ENCODE data around the gene WNK2.
"Not testable (repeated sequence)": the region's sequence is repeated elsewhere in the genome, so short reads cannot be mapped to it uniquely, and the experiment has no call there.

Gene WNK2

GRCh38 chr9:93183663-93184431 is at the start of gene WNK2:
Gene WNK2, plus strand, starts transcription at chr9:93184139. Its CDS starts 791 bp downstream, at chr9:93184930.
- DNase-seq: no peak

GRCh38 chr9:93134740-93135444 is 49.0 kb upstream of the WNK2 start:
- no peak for DNase-seq

DNA sequence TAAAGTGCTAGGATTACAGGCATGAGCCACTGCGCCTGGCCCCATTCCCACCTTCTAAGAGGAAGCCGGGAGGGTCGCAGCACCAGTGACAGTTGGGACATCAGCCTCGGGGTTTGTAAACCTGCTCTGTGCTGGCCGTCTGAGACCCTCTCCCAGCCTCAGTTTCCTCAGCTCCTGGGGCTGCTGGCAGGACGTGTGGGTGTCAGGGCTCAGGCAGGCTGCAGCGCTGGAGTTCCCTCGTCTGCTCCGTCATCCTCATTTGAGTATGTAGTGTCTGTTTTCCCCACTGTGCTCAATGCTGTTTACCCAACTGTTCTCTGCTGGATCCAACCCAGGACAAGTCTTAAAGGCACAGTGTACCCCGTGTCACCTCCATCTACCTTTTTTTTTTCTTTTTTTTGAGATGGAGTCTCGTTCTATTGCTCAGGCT is 47.9 kb upstream of the WNK2 start:
- DNase-seq: peak; percentile 18

GRCh38 chr9:93137362-93137761 is 46.6 kb upstream of the WNK2 start:
- DNase-seq: no peak

DNA sequence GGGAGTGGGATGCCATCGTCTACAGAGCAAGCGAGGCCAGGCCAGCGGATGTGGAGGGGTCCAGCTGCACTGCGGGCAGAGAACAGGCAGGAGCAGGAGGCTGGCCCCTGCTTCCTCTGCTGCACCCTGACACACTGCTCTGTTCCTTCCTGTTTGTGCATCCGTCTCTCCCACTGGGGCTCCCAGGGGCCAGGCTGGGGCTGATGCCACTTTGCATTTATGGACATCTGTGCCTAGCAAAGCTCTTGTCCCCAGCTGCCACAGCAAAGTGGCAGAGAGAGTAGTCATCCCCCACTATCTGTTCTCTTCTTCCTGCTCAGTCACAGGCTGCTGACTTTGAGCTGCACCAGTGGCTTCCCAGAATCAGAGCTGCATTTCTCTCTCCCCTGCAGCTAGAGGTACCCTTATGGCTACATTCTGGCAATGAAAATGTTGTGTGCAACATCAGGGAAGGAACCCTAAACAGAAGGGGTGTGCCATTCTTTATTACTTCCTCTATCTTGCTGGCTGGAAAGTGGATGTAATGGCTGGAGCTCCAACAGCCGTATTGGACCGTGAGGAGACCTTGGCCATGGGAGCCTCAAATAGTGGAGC is 45.7 kb upstream of the WNK2 start:
- no peak for DNase-seq

DNA sequence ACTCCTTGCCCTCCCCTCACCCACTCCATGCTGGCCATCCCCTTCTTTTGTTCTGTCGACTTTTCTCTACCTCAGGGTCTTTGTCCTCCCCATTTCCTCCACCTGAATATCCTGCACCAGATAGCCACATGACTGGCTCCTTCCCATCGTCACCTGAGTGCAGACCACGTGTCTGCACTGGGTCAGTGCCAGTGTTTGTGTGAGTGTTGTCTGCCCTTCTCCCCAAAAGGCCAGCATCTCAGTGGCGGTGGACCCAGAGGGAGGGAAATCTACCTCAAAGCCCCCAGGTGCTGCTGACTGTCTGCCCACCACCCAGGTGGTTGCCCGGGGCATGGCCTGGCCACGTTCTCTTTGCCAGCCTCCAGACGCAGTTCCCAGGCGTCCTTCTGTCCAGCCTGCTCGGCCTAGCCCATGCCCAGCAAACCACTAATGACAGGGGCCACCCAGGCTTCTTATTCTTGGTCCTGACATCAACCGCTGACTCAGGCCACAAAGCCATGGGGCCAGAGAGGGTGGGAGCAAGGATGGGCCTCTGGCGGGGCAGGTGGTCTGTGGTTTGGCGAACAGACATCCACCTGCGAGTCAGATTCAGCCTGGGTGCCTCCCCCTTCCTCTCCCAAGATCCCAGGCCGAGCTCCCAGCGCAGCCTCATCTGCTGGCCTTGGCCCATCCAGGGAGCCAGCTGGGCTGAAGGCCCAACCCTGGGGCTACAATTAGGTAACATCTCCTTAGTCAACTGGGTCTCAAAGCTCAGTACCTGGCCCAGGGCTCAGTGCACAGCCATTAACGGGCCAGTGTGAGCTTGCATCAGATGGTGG is 44.4 kb upstream of the WNK2 start:
- no peak for DNase-seq

DNA sequence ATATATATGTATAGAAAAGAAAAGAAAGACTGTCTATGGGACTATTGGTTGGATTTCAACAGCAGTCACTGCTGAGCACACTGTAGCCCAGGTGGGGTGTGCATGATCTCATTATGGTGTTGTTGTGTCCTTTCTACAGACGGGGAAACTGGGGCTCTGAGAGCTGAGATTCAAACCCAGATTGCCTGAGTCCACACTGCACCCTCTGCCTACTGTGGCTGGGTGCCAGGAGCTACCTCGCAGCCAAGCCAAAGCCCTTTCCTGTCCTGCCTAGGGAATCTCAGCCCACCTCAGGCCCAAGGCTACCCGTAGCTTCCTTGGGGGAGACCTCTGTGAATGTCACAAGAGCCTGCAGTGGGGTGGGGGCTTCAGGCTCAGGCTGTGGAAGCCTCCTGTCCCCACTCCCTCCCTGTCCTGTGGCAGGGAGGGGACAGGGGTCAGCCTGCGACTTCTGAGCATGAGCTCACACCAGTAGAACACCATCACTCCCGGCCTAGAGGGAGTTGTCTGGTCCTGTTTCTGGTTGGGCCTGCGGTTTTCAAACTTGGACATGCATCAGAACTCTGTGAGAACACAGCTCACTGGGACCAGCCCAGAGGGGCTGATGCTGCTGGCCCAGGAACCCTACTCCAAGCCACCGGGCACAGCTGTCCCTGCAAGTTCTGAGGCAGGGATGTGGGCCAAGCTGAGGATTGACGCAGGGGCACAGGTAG is 42.0 kb upstream of the WNK2 start:
- no peak for DNase-seq

- DNase-seq: no peak
Measured at GRCh38 chr9:93143830-93144530, 40.0 kb upstream of the WNK2 start.

GRCh38 chr9:93146696-93147095 is 37.2 kb upstream of the WNK2 start:
- DNase-seq: not testable (repeated sequence)

GRCh38 chr9:93147632-93148031 is 36.3 kb upstream of the WNK2 start:
- no peak for DNase-seq

DNA sequence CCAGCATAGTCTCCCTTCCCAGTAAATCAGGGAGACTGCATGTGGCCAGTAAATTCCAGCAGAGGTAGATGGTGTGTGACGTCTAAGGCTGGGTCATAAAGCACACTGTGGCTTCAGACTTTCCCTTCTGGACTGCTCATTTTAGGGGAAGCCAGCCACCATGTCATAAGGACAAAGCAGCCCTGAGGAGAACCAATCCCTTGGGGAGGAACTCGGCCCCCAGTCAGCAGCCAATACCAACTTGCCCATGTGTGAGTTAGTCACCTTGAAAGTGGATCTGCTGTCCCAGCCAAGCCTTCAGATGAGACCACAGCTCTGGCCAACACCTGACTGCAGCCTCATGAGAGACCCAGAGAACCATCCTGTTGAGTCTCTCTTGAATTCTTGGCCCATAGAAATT is 35.2 kb upstream of the WNK2 start:
- DNase-seq: no peak

GRCh38 chr9:93149361-93149760 is 34.6 kb upstream of the WNK2 start:
- peak; percentile 76 for DNase-seq

- no peak for DNase-seq
Measured at GRCh38 chr9:93151097-93151784, 32.7 kb upstream of the WNK2 start.

GRCh38 chr9:93154293-93154903 is 29.5 kb upstream of the WNK2 start:
- DNase-seq: peak; percentile 6

- no peak for DNase-seq
Measured at GRCh38 chr9:93155716-93156474, 28.0 kb upstream of the WNK2 start.

GRCh38 chr9:93156475-93157008 is 27.4 kb upstream of the WNK2 start:
- DNase-seq: no peak

DNA sequence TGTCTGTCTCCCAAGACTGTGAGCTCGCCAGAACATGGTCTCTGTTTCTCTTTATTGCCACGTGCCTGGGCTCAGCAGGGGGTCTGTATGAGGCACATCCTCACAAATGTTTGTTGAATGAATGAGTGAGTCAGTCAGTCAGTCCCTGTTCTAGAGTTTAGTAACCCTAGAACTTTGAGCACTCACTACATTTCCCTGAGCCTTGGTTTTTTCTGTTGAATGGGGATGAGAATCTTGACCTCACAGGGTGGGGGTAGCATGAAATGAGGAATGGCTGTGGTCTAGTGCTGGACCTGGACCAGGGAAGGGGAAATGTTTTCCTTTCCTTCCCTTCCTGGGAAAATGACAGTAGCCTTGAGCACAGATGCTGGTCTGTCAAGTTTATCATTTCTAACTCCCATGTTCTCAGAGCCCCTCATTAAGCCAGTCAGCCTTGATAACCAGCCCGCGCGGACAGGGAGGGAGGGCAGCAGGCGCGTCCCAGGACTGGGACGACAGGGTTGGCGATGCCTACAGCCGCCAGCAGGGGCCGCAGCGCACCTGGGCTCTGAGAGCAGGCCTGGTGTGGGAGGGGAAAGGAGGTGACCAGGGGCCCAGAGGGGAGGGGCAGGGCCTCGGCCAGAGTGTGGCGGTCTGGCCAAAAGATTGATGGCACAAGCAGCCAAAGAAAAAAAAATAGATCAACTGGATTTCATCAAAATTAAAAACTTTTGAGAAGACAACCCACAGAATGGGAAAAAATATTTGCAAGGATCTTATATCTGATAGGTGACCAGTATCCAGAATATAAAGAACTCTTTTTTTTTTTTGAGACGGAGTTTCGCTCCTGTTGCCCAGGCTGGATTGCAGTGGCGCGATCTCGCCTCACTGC is 24.1 kb upstream of the WNK2 start:
- peak; percentile 58 for DNase-seq

DNA sequence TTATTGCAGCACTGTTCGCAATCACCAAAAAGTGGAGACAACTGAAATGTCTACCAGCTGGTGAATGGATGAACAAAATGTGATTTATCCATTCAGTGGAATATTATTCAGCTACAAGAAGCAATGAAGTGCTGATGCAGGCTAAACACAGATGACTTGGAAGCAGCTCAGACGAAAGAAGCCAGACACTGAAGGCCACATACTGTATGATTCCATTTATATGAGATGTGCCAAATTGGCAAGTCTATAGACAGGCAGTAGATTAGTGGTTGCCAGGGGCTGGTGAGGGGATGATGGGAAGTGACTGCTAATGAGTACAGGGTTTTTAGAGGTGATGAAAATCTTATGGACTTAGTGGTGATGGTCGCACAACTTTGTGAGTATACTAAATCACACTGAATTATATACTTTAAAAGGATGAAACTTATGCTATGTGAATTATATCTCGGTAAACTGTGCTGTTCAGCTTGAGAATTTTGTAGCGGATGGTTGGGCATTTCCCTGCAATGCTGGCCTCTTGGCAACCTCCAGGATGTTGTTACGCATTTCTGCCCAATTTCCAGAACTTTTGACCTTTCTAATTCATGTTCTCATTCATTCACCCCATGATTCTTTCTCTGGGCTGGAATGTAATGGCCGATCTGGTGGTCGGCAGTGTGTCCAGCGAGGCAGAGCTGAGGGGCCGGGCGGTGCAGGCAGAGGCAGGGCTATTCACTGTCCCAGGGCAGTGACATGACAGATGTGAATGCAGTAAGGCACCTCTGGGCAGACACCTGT is 22.0 kb upstream of the WNK2 start:
- DNase-seq: no peak

Measured in HCEC 1CT (cell line).